ENCODE results near the gene DNAH8.

- TF ChIP-seq, protein P1, sequence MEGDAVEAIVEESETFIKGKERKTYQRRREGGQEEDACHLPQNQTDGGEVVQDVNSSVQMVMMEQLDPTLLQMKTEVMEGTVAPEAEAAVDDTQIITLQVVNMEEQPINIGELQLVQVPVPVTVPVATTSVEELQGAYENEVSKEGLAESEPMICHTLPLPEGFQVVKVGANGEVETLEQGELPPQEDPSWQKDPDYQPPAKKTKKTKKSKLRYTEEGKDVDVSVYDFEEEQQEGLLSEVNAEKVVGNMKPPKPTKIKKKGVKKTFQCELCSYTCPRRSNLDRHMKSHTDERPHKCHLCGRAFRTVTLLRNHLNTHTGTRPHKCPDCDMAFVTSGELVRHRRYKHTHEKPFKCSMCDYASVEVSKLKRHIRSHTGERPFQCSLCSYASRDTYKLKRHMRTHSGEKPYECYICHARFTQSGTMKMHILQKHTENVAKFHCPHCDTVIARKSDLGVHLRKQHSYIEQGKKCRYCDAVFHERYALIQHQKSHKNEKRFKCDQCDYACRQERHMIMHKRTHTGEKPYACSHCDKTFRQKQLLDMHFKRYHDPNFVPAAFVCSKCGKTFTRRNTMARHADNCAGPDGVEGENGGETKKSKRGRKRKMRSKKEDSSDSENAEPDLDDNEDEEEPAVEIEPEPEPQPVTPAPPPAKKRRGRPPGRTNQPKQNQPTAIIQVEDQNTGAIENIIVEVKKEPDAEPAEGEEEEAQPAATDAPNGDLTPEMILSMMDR (IDR thresholded peaks at IDR 0.05; ENCODE audit: insufficient read depth, low read length, poor library complexity, severe bottlenecking), result no peak
- TF ChIP-seq EZH2phosphoT487 (conservative IDR thresholded peaks at IDR 0.05; ENCODE audit: low read length), result no peak
Observed at GRCh38 chr6:38716825-38717224, 1.7 kb downstream of the DNAH8 start.

Measured in SU-DHL-6 (cell line).